ENCODE measurements around the gene ADRB2.
A peak's percentile ranks its signal among the peaks of the same experiment; 100 is the strongest.

The ADRB2 gene

GRCh38 chr5:148805326-148806290 lies 20.8 kb upstream of the ADRB2 start:
- DNase-seq: no peak

- DNase-seq: no peak
These were observed 19.9 kb upstream of the ADRB2 start for GRCh38 chr5:148806520-148806931.

- peak; percentile 55 for DNase-seq
These were observed 18.6 kb upstream of the ADRB2 start for GRCh38 chr5:148807851-148808250.

- peak; percentile 53 for DNase-seq
These were observed 17.4 kb upstream of the ADRB2 start for GRCh38 chr5:148808864-148809642.

GRCh38 chr5:148809781-148810524 lies 16.5 kb upstream of the ADRB2 start:
- no peak for DNase-seq

- no peak for DNase-seq
These were observed 15.6 kb upstream of the ADRB2 start for GRCh38 chr5:148810823-148811222.

- no peak for DNase-seq
These were observed 14.7 kb upstream of the ADRB2 start for GRCh38 chr5:148811756-148812155.

- no peak for DNase-seq
These were observed 11.3 kb upstream of the ADRB2 start for GRCh38 chr5:148815086-148815485.

- no peak for DNase-seq
These were observed 10.8 kb upstream of the ADRB2 start for GRCh38 chr5:148815578-148815977.

GRCh38 chr5:148816357-148816756 lies 10.1 kb upstream of the ADRB2 start:
- DNase-seq: no peak

- DNase-seq: no peak
These were observed 9.6 kb upstream of the ADRB2 start for GRCh38 chr5:148816782-148817181.

GRCh38 chr5:148817606-148818005 lies 8.8 kb upstream of the ADRB2 start:
- DNase-seq: no peak

GRCh38 chr5:148820461-148821395 lies 5.7 kb upstream of the ADRB2 start:
- no peak for DNase-seq

- no peak for DNase-seq
These were observed 2.5 kb upstream of the ADRB2 start for GRCh38 chr5:148823871-148824270.

- no peak for DNase-seq
These were observed 727 bp upstream of the ADRB2 start for GRCh38 chr5:148825716-148826052.

GRCh38 chr5:148826739-148827070 lies 294 bp downstream of the ADRB2 start:
- DNase-seq: no peak

- DNase-seq: no peak
These were observed 1.3 kb downstream of the ADRB2 start for GRCh38 chr5:148827723-148828122.

- DNase-seq: no peak
These were observed 2.3 kb downstream of the ADRB2 start for GRCh38 chr5:148828511-148829247.

- no peak for DNase-seq
These were observed 2.8 kb downstream of the ADRB2 start for GRCh38 chr5:148829248-148829594.

- no peak for DNase-seq
These were observed 3.3 kb downstream of the ADRB2 start for GRCh38 chr5:148829734-148830133.

- no peak for DNase-seq
These were observed 3.8 kb downstream of the ADRB2 start for GRCh38 chr5:148830211-148830610.

Data from NCI-H2029 treated with DMSO at 0.1 percent for 48 hours (cell line).